Limb (tissue), 2 donors: ENCODE measurements around the gene ESYT3.
"Not testable (repeated sequence)": the region's sequence is repeated elsewhere in the genome, so short reads cannot be mapped to it uniquely, and the experiment has no call there.

Experiments
- DNase-seq, 2 donors: peaks; one replicate each; pipeline ENCODE4 v3.0.0-alpha.2; 2016; ENCODE audit errors: extremely low spot score in 2 of 2

The ESYT3 gene

GRCh38 chr3:138486580-138486979 lies 52.2 kb downstream of the ESYT3 start:
- DNase-seq, result not testable (repeated sequence)

- no peak for DNase-seq
These were observed 57.6 kb downstream of the ESYT3 start for GRCh38 chr3:138491971-138492370.

GRCh38 chr3:138492980-138493675 lies 58.7 kb downstream of the ESYT3 start:
- no peak for DNase-seq

- DNase-seq, result no peak
These were observed 59.6 kb downstream of the ESYT3 start for GRCh38 chr3:138493804-138494606.

- DNase-seq, result no peak
These were observed 60.2 kb downstream of the ESYT3 start for GRCh38 chr3:138494607-138494929.

- DNase-seq, result not testable (repeated sequence)
These were observed 61.2 kb downstream of the ESYT3 start for GRCh38 chr3:138495638-138496037.

- no peak for DNase-seq
These were observed 62.0 kb downstream of the ESYT3 start for GRCh38 chr3:138496436-138496835.

GRCh38 chr3:138497021-138497420 lies 62.6 kb downstream of the ESYT3 start:
- DNase-seq, result no peak

- DNase-seq, result no peak
These were observed 63.4 kb downstream of the ESYT3 start for GRCh38 chr3:138497851-138498250.

- no peak for DNase-seq
These were observed 64.6 kb downstream of the ESYT3 start for GRCh38 chr3:138498991-138499390.

GRCh38 chr3:138507524-138507923 lies 73.1 kb downstream of the ESYT3 start:
- DNase-seq, result no peak

GRCh38 chr3:138509586-138509985 lies 75.2 kb downstream of the ESYT3 start:
- DNase-seq, result no peak

- no peak for DNase-seq
These were observed 77.5 kb downstream of the ESYT3 start for GRCh38 chr3:138511945-138512344.

- no peak for DNase-seq
These were observed 78.9 kb downstream of the ESYT3 start for GRCh38 chr3:138513090-138513843.

GRCh38 chr3:138521445-138521844 lies 87.0 kb downstream of the ESYT3 start:
- not testable (repeated sequence) for DNase-seq
